IMR-90 (cell line): Measurements from ENCODE around the gene NCBP2L.

Experiments
- CTCF ChIP-seq: conservative IDR thresholded peaks from 2 replicates; pipeline ENCODE4 v1.5.1; 2012; ENCODE audit warnings: mild to moderate bottlenecking, low read depth, low read length, improper control_type of control experiment
- POLR2A ChIP-seq: IDR thresholded peaks from 2 replicates; pipeline ENCODE4 v1.6.1; 2012; ENCODE audit warnings: mild to moderate bottlenecking, low read depth, low read length
- RAD21 ChIP-seq: IDR thresholded peaks from 2 replicates; pipeline ENCODE4 v1.6.1; 2012; ENCODE audit warnings: low read length, improper control_type of control experiment

GRCh38 chrX:107739541-107739940, 38.0 kb upstream of the NCBP2L start:
- TF ChIP-seq POLR2A (no peak), CTCF (no peak), RAD21 (no peak)
